HEK293T (cell line): ENCODE results near the gene CCNH.
A peak's percentile ranks its signal among the peaks of the same experiment; 100 is the strongest.

ENCODE experiments used
- CTCF ChIA-PET: fragments of 350-600 bp; formaldehyde crosslinking; extraction: SDS; loops from one replicate; lab custom pipeline; 2021; ENCODE audit warnings: antibody characterized with exemption, inconsistent platforms; lab: Yijun Ruan, JAX
- POLR2A ChIA-PET: fragments of 350-600 bp; formaldehyde crosslinking; extraction: SDS; loops from one replicate; lab custom pipeline; 2020; ENCODE audit warnings: antibody characterized with exemption, inconsistent platforms; lab: Yijun Ruan, JAX
- DNase-seq: peaks from one replicate; pipeline ENCODE4 v3.0.0; 2012; ENCODE audit warnings: mixed read lengths; ENCODE audit errors: extremely low spot score
- ARNT ChIP-seq: fragments of 450-650 bp; IDR thresholded peaks from 2 replicates; pipeline ENCODE4 v1.6.1; 2017; ENCODE audit warnings: mild to moderate bottlenecking
- BHLHE40 ChIP-seq: fragments of 450-650 bp; IDR thresholded peaks from 2 replicates; pipeline ENCODE4 v1.6.1; 2016; ENCODE audit warnings: mild to moderate bottlenecking, moderate library complexity, borderline replicate concordance
- CTBP1 ChIP-seq: fragments of 450-650 bp; IDR thresholded peaks from 2 replicates; pipeline ENCODE4 v1.6.1; 2016; ENCODE audit warnings: borderline replicate concordance
- ELF4 ChIP-seq: fragments of 450-650 bp; IDR thresholded peaks from 2 replicates; pipeline ENCODE4 v1.6.1; 2017; ENCODE audit warnings: antibody characterized with exemption
- FOXA1 ChIP-seq: fragments of 450-650 bp; IDR thresholded peaks from 2 replicates; pipeline ENCODE4 v1.6.1; 2016; ENCODE audit warnings: mild to moderate bottlenecking
- FOXK2 ChIP-seq: fragments of 450-650 bp; IDR thresholded peaks from 2 replicates; pipeline ENCODE4 v1.6.1; 2016; ENCODE audit warnings: mild to moderate bottlenecking
- FOXM1 ChIP-seq: fragments of 450-650 bp; IDR thresholded peaks from 2 replicates; pipeline ENCODE4 v1.6.1; 2017; ENCODE audit warnings: mild to moderate bottlenecking, borderline replicate concordance
- HDGF ChIP-seq: fragments of 450-650 bp; IDR thresholded peaks from 2 replicates; pipeline ENCODE4 v1.6.1; 2017; ENCODE audit warnings: antibody characterized with exemption, borderline replicate concordance
- L3MBTL2 ChIP-seq: fragments of 450-650 bp; conservative IDR thresholded peaks from 2 replicates; pipeline ENCODE4 v1.6.1; 2016; ENCODE audit warnings: mild to moderate bottlenecking
- LEF1 ChIP-seq: fragments of 450-650 bp; IDR thresholded peaks from 2 replicates; pipeline ENCODE4 v1.6.1; 2017; ENCODE audit warnings: mild to moderate bottlenecking, borderline replicate concordance
- NFRKB ChIP-seq: fragments of 450-650 bp; IDR thresholded peaks from 2 replicates; pipeline ENCODE4 v1.6.1; 2016; ENCODE audit warnings: mild to moderate bottlenecking, moderate library complexity
- SP1 ChIP-seq: fragments of 450-650 bp; IDR thresholded peaks from 2 replicates; pipeline ENCODE4 v1.6.1; 2017
- SUZ12 ChIP-seq: fragments of 450-650 bp; IDR thresholded peaks from 2 replicates; pipeline ENCODE4 v1.6.1; 2016; ENCODE audit warnings: mild to moderate bottlenecking
- TARDBP ChIP-seq: fragments of 450-650 bp; IDR thresholded peaks from 2 replicates; pipeline ENCODE4 v1.6.1; 2016
- ZNF384 ChIP-seq: fragments of 450-650 bp; IDR thresholded peaks from 2 replicates; pipeline ENCODE4 v1.6.1; 2016
- TF ChIP-seq, protein P1 (sequence below): fragments of 450-650 bp; IDR thresholded peaks from 2 replicates; pipeline ENCODE4 v1.6.1; 2016

CCNH gene

DNA sequence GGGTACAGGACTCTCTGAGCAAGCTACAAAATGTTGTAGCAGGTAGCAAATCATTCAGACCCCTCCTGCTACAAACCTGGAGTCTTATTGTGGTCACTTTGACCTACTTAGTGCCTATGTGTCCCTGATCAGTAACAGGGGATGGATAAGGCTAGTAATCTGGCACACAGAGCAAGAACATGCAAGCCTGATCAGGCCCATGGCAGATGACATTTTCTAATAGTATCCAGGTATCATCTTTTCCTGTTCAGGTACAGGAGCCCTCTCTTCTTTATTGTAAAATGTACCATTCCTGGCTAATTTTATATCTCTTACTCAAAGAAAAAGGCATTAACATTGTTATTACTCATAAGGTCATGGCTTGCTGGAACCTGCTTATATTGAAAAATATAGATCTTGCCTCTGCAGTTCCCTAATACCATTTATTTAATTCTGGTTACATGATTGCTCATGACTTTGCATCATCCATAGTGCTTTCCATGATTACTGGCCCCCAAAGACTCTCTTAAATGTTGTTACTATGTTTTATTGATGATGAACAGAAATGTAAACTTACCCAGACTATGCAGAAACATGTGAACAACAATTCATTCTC is 18.2 kb upstream of the CCNH start:
- POLR2A ChIA-PET = no interaction called here
- TF ChIP-seq ZNF384 (no peak), NFRKB (no peak), HDGF (no peak), TARDBP (no peak), CTBP1 (no peak), SUZ12 (no peak)
- TF ChIP-seq, protein P1, sequence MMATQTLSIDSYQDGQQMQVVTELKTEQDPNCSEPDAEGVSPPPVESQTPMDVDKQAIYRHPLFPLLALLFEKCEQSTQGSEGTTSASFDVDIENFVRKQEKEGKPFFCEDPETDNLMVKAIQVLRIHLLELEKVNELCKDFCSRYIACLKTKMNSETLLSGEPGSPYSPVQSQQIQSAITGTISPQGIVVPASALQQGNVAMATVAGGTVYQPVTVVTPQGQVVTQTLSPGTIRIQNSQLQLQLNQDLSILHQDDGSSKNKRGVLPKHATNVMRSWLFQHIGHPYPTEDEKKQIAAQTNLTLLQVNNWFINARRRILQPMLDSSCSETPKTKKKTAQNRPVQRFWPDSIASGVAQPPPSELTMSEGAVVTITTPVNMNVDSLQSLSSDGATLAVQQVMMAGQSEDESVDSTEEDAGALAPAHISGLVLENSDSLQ = no peak

DNA sequence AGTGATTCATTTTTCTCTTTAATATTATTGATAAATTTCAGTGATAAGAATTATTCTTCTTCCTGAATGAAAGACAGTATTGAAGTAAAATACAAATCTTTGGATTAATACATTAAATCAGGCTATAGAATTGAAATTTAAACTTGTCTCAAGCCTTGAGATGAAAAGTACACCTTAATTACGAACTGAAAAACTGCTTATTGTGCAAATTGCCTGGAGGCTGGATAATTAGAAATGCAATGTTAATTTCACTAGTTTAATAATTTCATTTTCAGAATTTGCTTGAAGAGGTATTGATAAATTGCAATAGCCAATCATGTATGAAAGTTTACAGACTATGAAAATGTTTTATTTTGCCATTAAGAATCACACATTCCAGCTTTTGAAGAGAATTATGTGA is 11.0 kb upstream of the CCNH start:
- no peak for TF ChIP-seq BHLHE40
- TF ChIP-seq TARDBP = no peak
- TF ChIP-seq NFRKB = no peak
- TF ChIP-seq SUZ12 = no peak
- TF ChIP-seq ARNT = no peak
- TF ChIP-seq, protein P1 = no peak
- no peak for TF ChIP-seq FOXK2
- no peak for TF ChIP-seq FOXM1
- no peak for TF ChIP-seq LEF1
- TF ChIP-seq SP1 = no peak
- no peak for TF ChIP-seq ELF4
- TF ChIP-seq CTBP1 = no peak
- no peak for TF ChIP-seq FOXA1
- no peak for TF ChIP-seq HDGF
- no peak for TF ChIP-seq ZNF384
- no peak for TF ChIP-seq L3MBTL2
- ChIA-PET CTCF (no interaction called here), POLR2A (no interaction called here)
- DNase-seq = no peak

More for the DNA sequence above, 18.2 kb upstream of the CCNH start:
- CTCF ChIA-PET = interaction anchor here (0.6 kb wide), 1 partner anchor 101 kb away, joined by 3 read pairs; no protein-coding TSS in a partner anchor
- DNase-seq = no peak

GRCh38 chr5:87421307-87421706 is 8.6 kb upstream of the CCNH start:
- DNase-seq = no peak
- CTCF ChIA-PET = no interaction called here
- POLR2A ChIA-PET = no interaction called here
- TF ChIP-seq NFRKB = no peak
- TF ChIP-seq ZNF384 = no peak
- TF ChIP-seq HDGF = no peak
- no peak for TF ChIP-seq BHLHE40
- TF ChIP-seq ELF4 = no peak
- no peak for TF ChIP-seq FOXA1
- TF ChIP-seq, protein P1 = no peak
- TF ChIP-seq TARDBP = no peak

- POLR2A ChIA-PET = no interaction called here
Observed at GRCh38 chr5:87418506-87418905, 5.8 kb upstream of the CCNH start.

DNA sequence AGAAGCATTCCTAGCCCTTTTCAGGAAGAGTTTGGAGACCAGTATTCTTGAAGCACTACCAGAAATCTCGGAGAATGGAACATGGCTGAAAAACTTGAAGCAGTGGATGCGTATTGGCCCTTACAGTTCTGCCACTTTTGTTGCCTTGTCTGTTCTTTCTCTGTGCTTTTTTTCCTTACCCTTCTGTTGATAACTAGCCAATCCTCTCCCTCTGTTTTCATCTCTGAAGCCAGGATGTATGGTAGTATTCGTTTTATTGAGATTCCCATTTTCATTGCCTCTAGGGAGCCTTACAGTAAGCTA is 564 bp upstream of the CCNH start:
- peak; percentile 43 for TF ChIP-seq L3MBTL2
- no peak for TF ChIP-seq HDGF
- ChIA-PET POLR2A (interaction anchor here (1.0 kb wide), 3 partner anchors 10 to 29 kb away, joined by 3 to 8 read pairs (median 4); no protein-coding TSS in a partner anchor), CTCF (no interaction called here)
- peak; percentile 22 for DNase-seq

More at GRCh38 chr5:87418506-87418905, 5.8 kb upstream of the CCNH start:
- TF ChIP-seq CTBP1 = no peak
- TF ChIP-seq, protein P1 = no peak
- TF ChIP-seq L3MBTL2 = no peak
- CTCF ChIA-PET = no interaction called here
- no peak for DNase-seq

GRCh38 chr5:87411973-87412629 is 629 bp downstream of the CCNH start:
- TF ChIP-seq L3MBTL2 (peak; percentile 42), SP1 (no peak), BHLHE40 (no peak), FOXM1 (no peak), ARNT (no peak)
- DNase-seq = peak; percentile 27
- ChIA-PET POLR2A (interaction anchor here (1.0 kb wide), 3 partner anchors 8 to 30 kb away, joined by 3 to 8 read pairs (median 4); no protein-coding TSS in a partner anchor), CTCF (interaction anchor here (0.6 to 0.7 kb wide), 2 partner anchors 84 to 634 kb away, joined by 3 to 5 read pairs; no protein-coding TSS in a partner anchor)
